Measurements from ENCODE around the gene C19orf73.
A peak's percentile ranks its signal among the peaks of the same experiment; 100 is the strongest.

The C19orf73 gene

DNA sequence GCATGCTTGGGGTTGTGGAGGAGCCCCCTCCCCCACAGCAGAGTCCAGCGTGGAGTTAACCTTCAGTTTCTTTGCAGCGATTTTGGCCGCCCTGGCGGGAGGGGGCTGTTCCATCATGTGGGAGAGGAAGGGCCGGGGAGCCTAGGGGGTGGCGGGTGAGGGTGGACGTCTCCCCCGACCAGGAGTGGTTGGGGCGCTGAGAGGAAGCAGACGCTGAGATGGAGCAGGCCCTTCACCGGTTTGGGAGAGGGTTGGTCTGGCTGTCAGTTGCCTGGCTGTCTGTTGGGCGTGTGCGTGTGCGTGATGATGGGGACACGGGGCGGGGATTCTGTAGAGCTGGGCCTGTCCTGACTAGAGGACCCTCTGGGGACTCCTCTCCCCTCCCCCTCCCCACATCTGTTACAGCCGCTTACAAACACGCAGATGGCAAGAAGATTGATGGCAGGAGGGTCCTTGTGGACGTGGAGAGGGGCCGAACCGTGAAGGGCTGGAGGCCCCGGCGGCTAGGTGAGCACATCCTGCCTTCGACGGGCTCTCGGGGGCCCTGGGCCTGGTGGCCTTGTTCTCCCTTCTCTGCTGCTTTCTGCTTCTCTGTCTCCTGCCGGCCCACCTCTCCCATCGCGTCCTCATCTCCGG, 14.6 kb downstream of the C19orf73 start:
- H3K9me3 Mint-ChIP-seq: no peaks in the 10 kb centered on the region
- H3K4me1 Mint-ChIP-seq (ENCODE audit: low read depth): no peaks in the 10 kb centered on the region
- H3K27me3 Mint-ChIP-seq: no peaks in the 10 kb centered on the region
- H3K4me3 Mint-ChIP-seq: no peak overlapping the region
- H3K36me3 Mint-ChIP-seq (ENCODE audit: low read depth): peaks cover 53% of the 10 kb centered on the region
- H3K27ac Mint-ChIP-seq: no peak overlapping the region

DNA sequence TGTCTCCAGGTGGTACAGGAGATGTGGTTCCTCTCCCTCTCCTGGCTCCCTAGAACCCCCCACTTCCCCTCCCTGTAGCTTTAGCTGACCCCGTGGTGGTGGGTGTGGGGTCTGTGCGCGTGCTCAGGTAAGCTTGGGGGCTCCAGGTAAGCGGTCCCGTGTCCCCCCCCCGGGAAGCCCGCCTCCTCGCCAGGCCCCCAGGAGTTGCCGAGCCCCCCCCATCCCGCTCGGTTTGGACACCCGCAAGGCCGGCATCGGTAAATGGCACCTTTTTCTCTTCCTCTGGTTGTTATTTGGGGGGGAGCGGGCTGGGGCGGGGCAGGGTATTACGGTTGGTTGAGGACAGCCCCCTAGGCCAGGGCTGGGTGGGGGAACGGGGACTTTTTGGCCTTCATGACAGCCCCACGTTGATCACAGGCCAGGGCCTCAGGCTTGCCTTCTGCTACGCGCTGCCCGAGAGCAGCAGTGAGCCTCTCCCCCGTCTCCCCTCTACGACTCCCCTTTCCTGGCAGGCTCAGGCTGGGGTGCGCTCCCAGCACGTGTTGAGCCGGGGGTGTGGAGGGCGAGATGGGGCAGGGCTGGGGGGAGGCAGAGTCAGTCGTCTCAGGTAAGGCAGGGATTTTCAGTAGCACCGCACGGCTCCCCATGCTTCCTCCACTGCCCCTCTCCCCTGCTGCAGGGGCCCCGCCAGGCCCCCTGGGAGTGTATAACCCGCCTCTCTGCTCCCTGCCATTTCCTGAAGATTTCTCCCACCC, 15.4 kb downstream of the C19orf73 start:
- no peaks in the 10 kb centered on the region for H3K9me3 Mint-ChIP-seq
- no peaks in the 10 kb centered on the region for H3K4me1 Mint-ChIP-seq (ENCODE audit: low read depth)
- H3K27me3 Mint-ChIP-seq: no peaks in the 10 kb centered on the region
- H3K36me3 Mint-ChIP-seq (ENCODE audit: low read depth): peaks cover 53% of the 10 kb centered on the region
- H3K27ac Mint-ChIP-seq: no peak overlapping the region
- H3K4me3 Mint-ChIP-seq: no peak overlapping the region

DNA sequence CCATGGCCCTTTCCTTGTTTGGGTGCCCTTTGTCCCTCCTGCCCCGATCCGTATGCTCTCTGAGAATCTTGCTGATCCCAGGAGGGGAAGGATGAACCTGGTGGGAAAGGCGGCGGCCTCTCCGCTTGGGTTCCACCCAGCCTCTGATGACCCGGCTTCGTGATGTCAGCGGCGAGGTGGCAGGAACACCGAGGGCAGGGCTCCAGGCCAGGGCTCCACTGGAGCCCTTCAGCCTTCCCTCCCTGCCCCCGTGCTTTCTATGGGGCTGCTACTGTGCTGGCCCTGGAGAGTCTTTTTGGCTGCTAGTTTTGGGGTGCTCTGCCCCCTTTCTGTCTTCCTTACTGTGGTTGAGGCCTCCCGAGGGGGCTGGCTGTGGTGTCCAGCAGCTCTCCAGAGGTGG, 16.6 kb downstream of the C19orf73 start:
- no peaks in the 10 kb centered on the region for H3K4me1 Mint-ChIP-seq (ENCODE audit: low read depth)
- H3K36me3 Mint-ChIP-seq (ENCODE audit: low read depth): peaks cover 59% of the 10 kb centered on the region
- no peak overlapping the region for H3K27ac Mint-ChIP-seq
- H3K4me3 Mint-ChIP-seq: no peak overlapping the region
- no peaks in the 10 kb centered on the region for H3K27me3 Mint-ChIP-seq
- no peaks in the 10 kb centered on the region for H3K9me3 Mint-ChIP-seq

DNA sequence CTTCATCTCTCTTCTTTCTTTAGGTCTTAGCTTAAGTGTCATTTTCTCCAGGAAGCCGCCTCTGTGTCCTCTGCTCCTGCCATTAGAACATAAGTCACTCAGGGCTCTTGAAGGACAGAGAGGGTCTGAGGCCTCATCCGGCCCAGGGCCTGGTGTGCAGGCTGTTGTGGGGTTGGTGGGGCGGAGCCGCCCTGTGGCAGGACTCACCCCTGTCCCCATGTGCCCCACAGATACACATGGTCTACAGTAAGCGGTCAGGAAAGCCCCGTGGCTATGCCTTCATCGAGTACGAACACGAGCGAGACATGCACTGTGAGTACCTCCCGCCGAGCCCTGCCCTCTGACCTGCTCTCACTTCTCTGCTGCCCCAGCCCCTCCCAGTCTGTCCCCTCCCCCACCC, 17.8 kb downstream of the C19orf73 start:
- Mint-ChIP-seq H3K27ac (peak overlapping the region; percentile 5), H3K4me3 (no peak overlapping the region), H3K27me3 (no peaks in the 10 kb centered on the region), H3K36me3 (ENCODE audit: low read depth) (peaks cover 51% of the 10 kb centered on the region), H3K9me3 (no peaks in the 10 kb centered on the region), H3K4me1 (ENCODE audit: low read depth) (no peaks in the 10 kb centered on the region)

DNA sequence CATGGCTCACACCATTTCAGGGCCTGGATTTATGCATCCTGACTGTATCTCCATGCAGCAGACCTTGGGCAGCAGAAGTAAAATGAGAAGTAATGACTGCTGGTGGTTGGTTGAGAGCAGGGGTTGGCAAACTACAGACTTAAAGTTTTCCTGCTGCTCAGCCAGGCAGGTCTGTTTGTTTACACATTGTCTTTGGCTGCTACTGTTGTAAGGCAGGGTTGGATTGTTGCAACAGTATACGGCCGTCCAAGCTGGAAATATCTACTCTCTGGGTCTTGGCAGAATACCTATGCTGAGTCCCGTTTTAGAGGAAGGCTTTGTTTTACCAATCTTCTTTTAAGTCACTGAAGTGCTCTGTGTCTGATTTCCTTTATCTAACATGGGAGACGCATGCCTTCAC, 20.1 kb downstream of the C19orf73 start:
- H3K9me3 Mint-ChIP-seq: no peaks in the 10 kb centered on the region
- no peak overlapping the region for H3K27ac Mint-ChIP-seq
- H3K4me3 Mint-ChIP-seq: no peak overlapping the region
- H3K4me1 Mint-ChIP-seq (ENCODE audit: low read depth): no peaks in the 10 kb centered on the region
- H3K27me3 Mint-ChIP-seq: no peaks in the 10 kb centered on the region
- H3K36me3 Mint-ChIP-seq (ENCODE audit: low read depth): peaks cover 62% of the 10 kb centered on the region

DNA sequence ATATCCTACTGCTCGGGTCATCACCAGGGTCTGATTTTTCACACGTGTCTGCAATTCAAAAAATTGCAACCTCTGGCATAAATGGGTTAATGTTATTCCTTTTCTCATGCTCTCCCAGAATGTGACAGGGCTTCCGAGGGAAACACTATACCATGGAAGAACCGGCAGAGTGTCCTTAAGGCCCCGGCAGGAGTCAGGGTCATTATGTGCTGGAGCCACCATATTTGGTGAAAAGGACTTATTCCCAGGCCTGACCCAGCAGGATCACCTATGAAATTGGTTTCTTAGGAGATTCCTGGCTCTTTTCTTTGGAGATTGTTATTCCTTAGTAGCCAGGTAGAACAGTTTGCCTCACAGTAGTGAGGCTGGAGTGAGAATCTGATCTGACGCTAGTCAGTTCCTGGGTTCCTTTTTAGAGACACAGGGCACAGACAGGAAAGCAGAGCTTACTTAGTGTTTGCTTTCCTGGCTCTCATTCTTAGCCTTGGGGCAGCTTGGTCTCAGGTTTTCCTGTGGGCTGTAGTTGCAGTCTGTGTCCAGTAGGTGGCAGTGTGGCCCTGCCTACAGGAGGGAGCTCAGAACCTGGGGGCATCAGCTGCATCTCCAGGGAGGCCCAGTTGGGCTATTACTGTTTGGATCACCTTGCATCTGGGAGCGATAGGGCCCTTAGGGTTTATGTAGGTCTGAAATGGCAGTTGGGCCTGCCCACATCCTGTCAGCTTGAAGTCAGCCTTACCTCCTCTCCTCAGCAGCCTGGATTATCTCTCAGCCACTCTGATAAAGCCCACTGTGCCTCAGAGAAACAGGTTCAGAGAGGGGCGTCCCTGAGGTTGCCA, 21.3 kb downstream of the C19orf73 start:
- peaks cover 66% of the 10 kb centered on the region for H3K36me3 Mint-ChIP-seq (ENCODE audit: low read depth)

DNA sequence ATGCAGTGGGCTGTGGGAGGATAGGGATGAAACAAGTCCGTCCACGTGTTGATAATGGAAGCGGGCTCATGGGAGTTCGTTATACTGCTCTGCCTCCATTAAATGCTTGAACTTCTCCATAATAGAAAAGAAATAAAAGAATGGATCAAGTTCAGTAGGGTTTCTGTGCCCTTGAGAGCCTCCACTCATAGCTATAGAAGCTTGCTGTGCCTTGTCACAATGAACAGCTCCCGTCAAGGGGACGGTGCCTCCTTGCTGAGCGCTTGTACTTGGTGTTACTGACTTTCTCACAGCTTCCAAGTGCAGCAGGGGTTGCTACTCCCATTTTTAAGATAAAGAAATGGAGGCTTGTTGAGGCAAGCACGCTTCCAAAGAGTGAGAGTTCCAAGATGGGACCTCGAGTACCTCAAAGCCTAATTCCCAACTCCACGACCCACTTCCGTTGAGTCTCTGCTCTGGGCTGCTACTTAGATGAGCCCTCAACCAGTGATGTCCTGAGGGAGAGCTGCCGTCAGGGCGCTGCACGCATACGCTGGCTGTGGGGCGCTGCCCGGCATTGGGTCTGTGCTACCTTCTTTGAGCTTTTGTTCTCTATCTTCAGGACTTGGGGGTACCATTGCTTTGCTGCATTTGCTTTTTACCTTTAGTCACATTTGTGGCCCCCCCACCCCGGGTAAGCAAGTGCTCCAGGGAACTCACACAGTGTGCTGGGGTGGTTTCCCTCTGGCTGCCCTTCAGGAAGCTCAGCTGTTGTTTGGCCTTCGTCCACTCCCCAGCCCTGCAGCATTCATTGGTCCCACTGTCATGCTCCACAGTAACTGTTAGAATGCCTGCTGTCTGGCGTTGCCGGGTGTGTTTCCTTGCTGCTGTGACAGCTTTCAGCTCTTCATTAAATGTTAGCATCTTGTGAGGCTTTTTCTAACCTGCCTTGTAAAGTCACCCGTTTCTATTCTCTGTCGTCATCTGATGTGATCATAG, 24.1 kb downstream of the C19orf73 start:
- Mint-ChIP-seq H3K4me1 (ENCODE audit: low read depth) (peaks cover 20% of the 10 kb centered on the region), H3K36me3 (ENCODE audit: low read depth) (peaks cover 71% of the 10 kb centered on the region), H3K9me3 (no peaks in the 10 kb centered on the region), H3K27me3 (no peaks in the 10 kb centered on the region), H3K4me3 (no peak overlapping the region), H3K27ac (peak overlapping the region; percentile 21)

More for the DNA sequence above, 21.3 kb downstream of the C19orf73 start:
- Mint-ChIP-seq H3K4me3 (no peak overlapping the region), H3K9me3 (no peaks in the 10 kb centered on the region), H3K4me1 (ENCODE audit: low read depth) (no peaks in the 10 kb centered on the region), H3K27me3 (no peaks in the 10 kb centered on the region), H3K27ac (no peak overlapping the region)

DNA sequence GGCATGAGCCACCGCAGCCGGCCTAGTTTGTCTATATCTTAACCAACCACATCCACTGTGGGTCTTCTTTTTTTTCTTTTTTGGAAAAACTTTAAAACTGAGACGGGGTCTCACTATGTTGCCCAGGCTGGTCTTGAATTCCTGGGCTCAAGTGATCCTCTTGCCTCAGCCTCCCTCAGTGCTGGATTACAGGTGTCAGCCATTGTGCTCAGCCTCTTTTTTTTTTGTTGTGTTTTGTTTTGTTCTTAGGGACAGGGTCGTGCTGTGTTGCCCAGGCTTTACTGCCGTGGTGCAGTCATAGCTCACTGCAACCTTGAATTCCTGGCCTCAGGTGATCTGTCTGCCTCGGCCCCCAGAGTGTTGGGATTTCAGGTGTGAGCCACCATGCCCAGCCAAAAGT, 26.3 kb downstream of the C19orf73 start:
- H3K27me3 Mint-ChIP-seq: no peaks in the 10 kb centered on the region
- H3K4me1 Mint-ChIP-seq (ENCODE audit: low read depth): peaks cover 32% of the 10 kb centered on the region
- no peaks in the 10 kb centered on the region for H3K9me3 Mint-ChIP-seq
- H3K27ac Mint-ChIP-seq: no peak overlapping the region
- peaks cover 65% of the 10 kb centered on the region for H3K36me3 Mint-ChIP-seq (ENCODE audit: low read depth)
- no peak overlapping the region for H3K4me3 Mint-ChIP-seq

DNA sequence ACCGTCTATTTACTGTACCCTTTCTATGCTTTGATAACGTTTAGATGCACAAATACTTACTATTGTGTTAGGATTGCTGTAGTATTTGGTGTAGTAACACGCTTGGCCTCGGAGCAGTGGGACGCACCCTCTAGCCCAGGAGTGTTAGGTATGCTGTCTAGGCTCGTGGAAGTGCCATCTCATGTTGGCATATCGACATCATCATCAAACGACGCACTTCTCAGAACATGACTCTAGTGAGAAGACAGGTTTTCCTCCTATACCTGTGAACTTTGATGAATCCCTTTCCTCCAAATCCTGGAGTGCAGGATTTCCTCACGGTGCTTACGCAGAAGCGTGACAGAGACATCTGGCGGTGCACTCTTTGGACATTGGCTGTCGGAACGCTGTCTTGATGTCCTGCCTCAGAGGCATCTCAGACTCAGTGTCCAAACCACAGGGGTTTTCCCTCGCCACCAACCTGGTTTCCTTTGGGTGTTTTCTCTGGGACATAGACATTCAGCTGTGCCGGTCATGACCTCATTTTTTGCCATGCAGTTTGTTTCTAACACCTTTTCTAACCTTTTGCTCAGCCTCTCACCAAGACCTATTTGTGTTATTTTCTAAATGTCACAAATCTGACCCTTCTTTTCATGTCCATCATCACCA, 27.4 kb downstream of the C19orf73 start:
- Mint-ChIP-seq H3K9me3 (no peaks in the 10 kb centered on the region), H3K27ac (peak overlapping the region; percentile 59), H3K27me3 (no peaks in the 10 kb centered on the region), H3K4me1 (ENCODE audit: low read depth) (peaks cover 44% of the 10 kb centered on the region), H3K36me3 (ENCODE audit: low read depth) (peaks cover 66% of the 10 kb centered on the region), H3K4me3 (no peak overlapping the region)

DNA sequence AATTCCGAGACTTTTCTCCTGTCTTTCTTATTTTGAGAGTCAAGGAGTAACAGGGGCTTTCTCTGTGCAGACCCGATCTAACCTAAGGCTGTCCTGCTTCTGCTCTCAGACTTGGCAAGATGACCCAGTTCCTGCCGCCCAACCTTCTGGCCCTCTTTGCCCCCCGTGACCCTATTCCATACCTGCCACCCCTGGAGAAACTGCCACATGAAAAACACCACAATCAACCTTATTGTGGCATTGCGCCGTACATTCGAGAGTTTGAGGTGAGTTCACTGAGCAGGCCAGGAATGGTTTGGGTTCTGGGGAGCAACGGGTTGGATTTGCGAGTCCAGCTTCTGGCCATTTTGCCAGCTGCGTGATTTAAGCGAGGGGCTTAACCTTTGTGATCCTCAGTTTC, 32.6 kb downstream of the C19orf73 start:
- peaks cover 53% of the 10 kb centered on the region for H3K4me1 Mint-ChIP-seq (ENCODE audit: low read depth)

DNA sequence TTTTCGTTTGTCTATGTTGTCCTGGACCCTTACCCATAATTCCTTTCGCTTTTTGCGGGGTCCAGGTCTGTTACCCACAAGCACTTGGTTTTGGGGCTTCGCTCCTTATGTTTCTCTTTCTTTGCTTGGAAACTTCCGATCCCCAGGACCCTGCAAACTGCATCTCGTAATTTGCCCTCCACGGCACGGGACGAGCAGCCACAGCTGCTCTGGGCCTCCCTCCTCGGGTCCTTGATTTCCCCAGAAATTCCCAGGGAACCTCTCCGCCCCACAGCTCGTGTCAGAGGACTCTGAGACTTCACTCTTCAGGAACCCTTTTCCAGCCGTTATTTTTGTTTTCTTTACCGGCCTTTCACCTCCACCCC, 33.1 kb downstream of the C19orf73 start:
- Mint-ChIP-seq H3K27me3 (no peaks in the 10 kb centered on the region), H3K27ac (peak overlapping the region; percentile 94), H3K36me3 (ENCODE audit: low read depth) (peaks cover 41% of the 10 kb centered on the region), H3K9me3 (no peaks in the 10 kb centered on the region), H3K4me1 (ENCODE audit: low read depth) (peaks cover 50% of the 10 kb centered on the region), H3K4me3 (peak overlapping the region; percentile 95)

More for the DNA sequence above, 32.6 kb downstream of the C19orf73 start:
- H3K27me3 Mint-ChIP-seq: no peaks in the 10 kb centered on the region
- peak overlapping the region; percentile 94 for H3K27ac Mint-ChIP-seq
- H3K9me3 Mint-ChIP-seq: no peaks in the 10 kb centered on the region
- H3K36me3 Mint-ChIP-seq (ENCODE audit: low read depth): peaks cover 44% of the 10 kb centered on the region
- H3K4me3 Mint-ChIP-seq: peak overlapping the region; percentile 95

DNA sequence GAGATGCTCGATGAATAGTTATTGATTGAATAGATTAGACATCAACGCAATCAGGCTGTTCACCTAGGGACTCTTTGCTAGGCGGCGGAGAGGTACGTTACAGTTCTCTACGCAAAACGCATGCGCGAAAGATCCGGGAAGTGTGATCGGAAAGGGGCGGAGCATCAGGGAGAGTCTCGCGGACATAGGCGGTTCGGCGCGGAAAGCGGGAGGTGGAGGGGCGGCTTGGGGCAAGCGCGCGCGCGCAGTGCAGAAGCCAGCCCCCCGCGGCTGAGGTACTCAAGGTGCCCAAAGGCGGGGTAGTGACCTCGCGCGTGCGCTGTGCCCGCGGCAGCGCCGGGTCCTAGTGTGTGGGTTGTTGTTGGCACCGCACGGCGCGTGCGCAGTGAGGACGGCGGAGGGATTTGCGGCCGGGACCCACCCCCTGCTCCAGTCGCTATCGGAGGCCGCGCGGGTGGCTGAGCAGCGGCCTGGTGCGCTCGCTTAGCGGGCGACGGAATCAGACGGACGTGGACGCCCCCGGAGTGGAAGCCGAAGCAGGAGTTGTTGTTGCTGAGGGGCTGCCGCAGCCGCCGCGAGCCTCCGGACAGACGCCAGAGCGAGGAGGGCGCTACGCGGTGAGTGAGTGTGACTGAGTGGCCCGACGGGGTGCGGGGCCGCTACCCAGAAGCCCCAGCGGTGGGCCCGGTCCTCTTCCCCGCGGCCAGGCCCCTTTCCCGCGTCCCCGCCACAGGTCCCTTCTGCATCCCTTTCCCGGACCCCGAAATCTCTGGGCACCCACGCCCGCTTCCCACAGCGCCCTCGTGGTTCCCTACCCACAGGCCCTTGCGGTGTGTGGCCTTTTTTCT, 33.7 kb downstream of the C19orf73 start, which contains the start of gene SNRNP70:
TSS of gene SNRNP70 (plus strand) at position 432 of the 848 bp plus-strand sequence. CDS start 964 bp downstream, outside the sequence.
- peak within 1 kb of the TSS; percentile 95 for H3K4me3 Mint-ChIP-seq
- no peaks in the 10 kb centered on the region for H3K27me3 Mint-ChIP-seq
- H3K27ac Mint-ChIP-seq: peak within 1 kb of the TSS; percentile 94
- peaks cover 35% of the 10 kb centered on the region for H3K36me3 Mint-ChIP-seq (ENCODE audit: low read depth)
- H3K9me3 Mint-ChIP-seq: no peaks in the 10 kb centered on the region
- H3K4me1 Mint-ChIP-seq (ENCODE audit: low read depth): peaks cover 44% of the 10 kb centered on the region
